ENCODE measurements around the gene SLC26A2.
A peak's percentile ranks its signal among the peaks of the same experiment; 100 is the strongest.

SLC26A2 gene

DNA sequence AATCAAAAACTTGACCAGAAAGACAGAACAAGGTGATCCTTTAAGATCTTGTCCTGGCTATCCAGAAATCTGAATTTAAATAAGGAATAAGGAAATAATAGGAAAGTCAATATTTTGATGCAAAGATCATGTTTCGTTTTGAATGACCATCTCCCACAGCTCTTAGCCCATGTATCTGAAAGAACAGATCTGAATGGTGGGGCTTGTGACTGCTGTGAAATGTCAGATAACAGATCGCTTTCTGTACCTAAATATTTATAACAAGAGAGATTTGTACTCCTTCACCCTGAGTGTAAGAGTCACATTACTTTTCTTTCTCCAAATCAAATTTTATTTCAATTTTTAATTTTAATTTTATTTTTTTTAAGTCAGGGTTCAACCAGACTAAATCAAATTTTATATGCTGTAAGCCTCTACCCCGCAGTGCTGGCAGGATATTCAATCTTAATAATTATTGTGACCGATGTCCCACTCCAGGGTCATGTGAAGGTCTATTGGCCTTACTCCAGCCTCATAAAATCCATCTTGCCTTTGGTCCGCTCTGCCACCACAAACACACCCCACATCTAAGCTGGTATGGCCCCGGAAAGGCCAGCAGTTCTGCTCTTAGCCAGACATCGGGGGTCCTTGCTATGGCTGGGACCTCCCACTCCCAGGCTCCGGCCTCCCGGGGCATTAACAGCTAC lies 7.0 kb upstream of the SLC26A2 start:
- no peak for TF ChIP-seq CTCF (IDR thresholded peaks at IDR 0.05; ENCODE audit: low read depth, low read length, missing control alignments)
- H3K4me3 ChIP-seq (ENCODE audit: low read depth, low read length): no peak overlapping the region
- no peak for DNase-seq (ENCODE audit: low read depth)

- no peak for DNase-seq (ENCODE audit: low read depth)
- no peak for TF ChIP-seq CTCF (IDR thresholded peaks at IDR 0.05; ENCODE audit: low read depth, low read length, missing control alignments)
- H3K4me3 ChIP-seq (ENCODE audit: low read depth, low read length): no peak overlapping the region
Measured at GRCh38 chr5:149954798-149955197, 5.8 kb upstream of the SLC26A2 start.

- TF ChIP-seq CTCF (IDR thresholded peaks at IDR 0.05; ENCODE audit: low read depth, low read length, missing control alignments): no peak
- H3K4me3 ChIP-seq (ENCODE audit: low read depth, low read length): no peak overlapping the region
- DNase-seq (ENCODE audit: low read depth): no peak
Measured at GRCh38 chr5:149956685-149957084, 3.9 kb upstream of the SLC26A2 start.

GRCh38 chr5:149957855-149958254 lies 2.7 kb upstream of the SLC26A2 start:
- H3K4me3 ChIP-seq (ENCODE audit: low read depth, low read length): no peak overlapping the region
- DNase-seq (ENCODE audit: low read depth): no peak
- TF ChIP-seq CTCF (IDR thresholded peaks at IDR 0.05; ENCODE audit: low read depth, low read length, missing control alignments): no peak

DNA sequence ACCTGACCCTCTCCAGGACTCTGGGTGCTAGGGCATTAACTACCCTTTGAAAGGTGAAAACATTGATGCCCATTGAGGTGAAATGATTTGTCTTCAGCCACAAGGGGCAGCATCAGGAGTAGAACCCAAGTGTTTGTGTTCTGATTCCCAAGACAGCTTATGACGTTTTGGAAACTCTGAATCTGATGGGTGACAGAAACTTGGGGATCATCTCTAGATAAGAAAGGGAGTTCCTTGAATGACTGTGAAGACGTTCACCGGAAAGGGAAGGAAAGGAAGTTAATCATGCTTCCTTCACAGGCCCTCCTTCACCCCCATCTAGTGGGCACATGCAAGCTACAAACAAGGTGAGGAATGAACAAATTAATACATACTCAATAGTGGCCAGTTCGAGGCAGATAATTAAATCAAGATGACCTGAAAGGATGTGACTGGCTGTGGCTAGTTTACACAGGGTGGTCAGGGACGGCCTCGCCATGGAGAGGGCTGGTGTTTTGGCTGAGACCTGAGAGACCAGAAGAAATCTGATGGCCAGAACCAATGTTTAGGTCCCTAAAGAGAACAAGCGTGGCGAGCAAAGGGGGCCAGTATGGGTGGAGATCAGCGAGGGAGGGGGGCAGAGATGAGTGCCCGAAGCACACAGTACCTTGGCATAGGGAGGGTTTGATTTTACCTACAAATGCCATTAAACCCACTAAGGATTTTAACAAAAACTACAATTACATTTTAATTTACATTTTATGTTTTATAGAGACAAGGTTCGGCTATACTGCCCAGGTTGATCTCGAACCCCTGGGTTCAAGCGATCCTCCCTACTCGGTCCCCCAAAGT lies 937 bp upstream of the SLC26A2 start:
- TF ChIP-seq CTCF (IDR thresholded peaks at IDR 0.05; ENCODE audit: low read depth, low read length, missing control alignments): peak; percentile 77
- peak overlapping the region; percentile 73 for H3K4me3 ChIP-seq (ENCODE audit: low read depth, low read length)
- peak; percentile 30 for DNase-seq (ENCODE audit: low read depth)

DNA sequence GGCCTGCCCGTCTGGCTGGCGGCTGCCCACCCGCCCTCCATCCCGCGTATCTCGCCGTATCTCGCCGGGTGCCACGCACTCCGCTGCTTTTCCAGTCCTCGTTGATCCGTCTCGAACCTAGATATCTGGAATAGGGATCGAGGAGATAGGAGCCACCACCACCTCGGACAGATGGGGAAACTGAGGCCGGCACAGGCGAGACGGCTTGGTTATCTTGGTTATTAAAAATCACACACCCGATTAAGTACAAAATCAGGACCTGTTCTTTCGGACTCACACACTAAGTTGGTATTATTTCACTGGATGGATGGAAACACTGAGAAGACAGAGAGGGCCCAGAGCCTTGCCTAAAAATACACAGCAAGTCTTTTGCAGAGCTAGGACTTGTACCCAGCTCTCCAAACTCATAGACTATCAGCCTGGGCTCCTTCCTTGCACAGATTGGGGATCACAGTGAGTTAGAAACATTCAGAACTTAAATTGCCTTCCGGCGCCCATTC lies 678 bp downstream of the SLC26A2 start:
- DNase-seq (ENCODE audit: low read depth): no peak
- TF ChIP-seq CTCF (IDR thresholded peaks at IDR 0.05; ENCODE audit: low read depth, low read length, missing control alignments): no peak

More for the DNA sequence above, 678 bp downstream of the SLC26A2 start:
- peak overlapping the region; percentile 73 for H3K4me3 ChIP-seq (ENCODE audit: low read depth, low read length)

All from GM12864 (cell line).